K562 (cell line): Measurements from ENCODE around the gene ADGRB2. TPM values are rescaled to one million over a fixed set of nuclear protein-coding genes. Genes with fewer than 3 reads are reported as not detected.

Experiments used
- CHD1 ChIP-seq: fragments of 200-600 bp; sonication (generic); IDR thresholded peaks from one replicate; pipeline ENCODE4 v1.6.1; 2012; ENCODE audit warnings: mild to moderate bottlenecking, moderate library complexity, low read length, inconsistent platforms
- CTCF ChIP-seq, 3 experiments: IDR thresholded peaks in 2 of 3; conservative IDR thresholded peaks in 1 of 3; 2 replicates each; pipeline ENCODE4 v1.5.1; 2011 to 2012; ENCODE audit warnings: low read length in 3 of 3, mild to moderate bottlenecking in 3 of 3, control low read depth in 2 of 3, improper control_type of control experiment in 1 of 3, inconsistent platforms in 1 of 3, low read depth in 1 of 3, mixed read lengths in 1 of 3, moderate library complexity in 1 of 3; ENCODE audit not compliant: insufficient read depth in 2 of 3
- EGR1 ChIP-seq: fragments of 450-650 bp; conservative IDR thresholded peaks from 2 replicates; pipeline ENCODE4 v1.6.1; 2017; ENCODE audit warnings: mild to moderate bottlenecking
- HOMEZ ChIP-seq: fragments of 250-450 bp; sonication (Bioruptor Pico); IDR thresholded peaks from 2 replicates; pipeline ENCODE4 v1.4.0; 2020; ENCODE audit warnings: mild to moderate bottlenecking, moderate library complexity
- RAD21 ChIP-seq, 2 experiments: fragments of 250-450 bp in 1 of 2; fragments of 450-650 bp in 1 of 2; sonication (Bioruptor Pico) in 1 of 2; formaldehyde crosslinking in 1 of 2; IDR thresholded peaks in 1 of 2; conservative IDR thresholded peaks in 1 of 2; 2 replicates each; pipeline versions ENCODE4 v1.4.0 to v1.8.0; 2020 to 2022; ENCODE audit warnings: mild to moderate bottlenecking in 2 of 2, moderate library complexity in 1 of 2
- SMC3 ChIP-seq: conservative IDR thresholded peaks from 2 replicates; pipeline ENCODE4 v1.6.1; 2011; ENCODE audit warnings: low read depth, low read length, improper control_type of control experiment; ENCODE audit not compliant: insufficient read depth
- ZNF589 ChIP-seq: fragments of 200-800 bp; sonication (Bioruptor generic); IDR thresholded peaks from 2 replicates; pipeline ENCODE4 v1.6.1; 2016; ENCODE audit warnings: low read depth, missing genetic modification characterization, missing compliant biosample characterization
- polyA plus RNA-seq, 8 experiments: library from polyadenylated mRNA; depleted of rRNA in 4 of 8; stranded (reverse) in 5 of 8; unstranded in 3 of 8; fragments of >200 nt; fragmentation: Nextera tagmentation in 2 of 8; fragmentation: Illumina TruSeq in 1 of 8; extraction: Ambion mirVana in 2 of 8; extraction: Trizol in 1 of 8; gene quantifications; 2 replicates each; pipeline versions ENCODE4 v1.2.1 to v1.2.3, GENCODE V29; 2011 to 2014; ENCODE audit warnings: inconsistent platforms in 1 of 8, missing spikeins in 1 of 8
- total RNA-seq, 7 experiments: library from RNA; depleted of rRNA in 6 of 7; stranded (reverse); fragments of >200 nt in 6 of 7; fragmentation: Illumina TruSeq in 2 of 7; extraction: Trizol in 2 of 7; gene quantifications; 2 replicates each; pipeline versions ENCODE4 v1.2.1 to v1.2.3, GENCODE V29; 2011 to 2021; ENCODE audit warnings: low replicate concordance in 1 of 7
- TF ChIP-seq, protein P1 (sequence below): fragments of 450-650 bp; conservative IDR thresholded peaks from 2 replicates; pipeline ENCODE4 v1.6.1; 2016; ENCODE audit warnings: missing genetic modification characterization, low read depth, mild to moderate bottlenecking, control low read depth, missing compliant biosample characterization

ADGRB2 gene
- total and polyA plus RNA-seq, 9 of the 15 experiments (the other 6 are each of a cell fraction or from before 2014, with no cell fraction given), result 0.04 to 0.23 (median 0.20) TPM; not detected in 2

- TF ChIP-seq CTCF (IDR thresholded peaks at IDR 0.05 in 2 of 3, conservative IDR thresholded peaks at IDR 0.05 in 1 of 3; ENCODE audit: insufficient read depth in 2 of 3, low read depth in 1 of 3, low read length in 3 of 3) (peak; percentile 60 to 71 (median 66)), HOMEZ (CRISPR knock-in tag) (no peak), SMC3 (peak; percentile 32; the same call in 1 of the 2 replicates), CHD1 (no peak), ZNF589 (CRISPR knock-in tag) (no peak), EGR1 (0 out of 2 replicates have a peak, but pooled peaks have one; percentile 16), RAD21 (CRISPR knock-in tag; conservative IDR thresholded peaks at IDR 0.05 in 1 of 2, IDR thresholded peaks at IDR 0.05 in 1 of 2) (peak in 1 of 2 experiments; percentile 51; a peak in 2 of 4 replicates)
- TF ChIP-seq, protein P1, sequence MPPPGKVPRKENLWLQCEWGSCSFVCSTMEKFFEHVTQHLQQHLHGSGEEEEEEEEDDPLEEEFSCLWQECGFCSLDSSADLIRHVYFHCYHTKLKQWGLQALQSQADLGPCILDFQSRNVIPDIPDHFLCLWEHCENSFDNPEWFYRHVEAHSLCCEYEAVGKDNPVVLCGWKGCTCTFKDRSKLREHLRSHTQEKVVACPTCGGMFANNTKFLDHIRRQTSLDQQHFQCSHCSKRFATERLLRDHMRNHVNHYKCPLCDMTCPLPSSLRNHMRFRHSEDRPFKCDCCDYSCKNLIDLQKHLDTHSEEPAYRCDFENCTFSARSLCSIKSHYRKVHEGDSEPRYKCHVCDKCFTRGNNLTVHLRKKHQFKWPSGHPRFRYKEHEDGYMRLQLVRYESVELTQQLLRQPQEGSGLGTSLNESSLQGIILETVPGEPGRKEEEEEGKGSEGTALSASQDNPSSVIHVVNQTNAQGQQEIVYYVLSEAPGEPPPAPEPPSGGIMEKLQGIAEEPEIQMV, result peak; percentile 74; the same call in 1 of the 2 replicates
Observed at GRCh38 chr1:31683997-31684396, 80.1 kb downstream of the ADGRB2 start (continued).
